Tibial nerve (tissue), 3 donors: ENCODE data around the gene PDIA5.

Experiments
- POLR2A ChIP-seq, 2 donors: fragments of 450-650 bp; IDR thresholded peaks; one replicate each; pipeline ENCODE4 v1.6.1; 2017; ENCODE audit warnings: antibody characterized with exemption in 2 of 2, mild to moderate bottlenecking in 2 of 2, moderate library complexity in 2 of 2
- TF ChIP-seq, protein P1 (sequence below), 5 experiments: fragments of 200-600 bp in 3 of 5; fragments of 450-650 bp in 2 of 5; sonication (generic) in 3 of 5; IDR thresholded peaks; one replicate each; pipeline ENCODE4 v1.5.1; 2016 to 2019; ENCODE audit warnings: antibody characterized with exemption in 5 of 5, mild to moderate bottlenecking in 3 of 5, moderate library complexity in 2 of 5

GRCh38 chr3:123020709-123021108 is 46.1 kb upstream of the PDIA5 start:
- no peak for TF ChIP-seq POLR2A (IDR thresholded peaks at IDR 0.05)
- TF ChIP-seq, protein P1, sequence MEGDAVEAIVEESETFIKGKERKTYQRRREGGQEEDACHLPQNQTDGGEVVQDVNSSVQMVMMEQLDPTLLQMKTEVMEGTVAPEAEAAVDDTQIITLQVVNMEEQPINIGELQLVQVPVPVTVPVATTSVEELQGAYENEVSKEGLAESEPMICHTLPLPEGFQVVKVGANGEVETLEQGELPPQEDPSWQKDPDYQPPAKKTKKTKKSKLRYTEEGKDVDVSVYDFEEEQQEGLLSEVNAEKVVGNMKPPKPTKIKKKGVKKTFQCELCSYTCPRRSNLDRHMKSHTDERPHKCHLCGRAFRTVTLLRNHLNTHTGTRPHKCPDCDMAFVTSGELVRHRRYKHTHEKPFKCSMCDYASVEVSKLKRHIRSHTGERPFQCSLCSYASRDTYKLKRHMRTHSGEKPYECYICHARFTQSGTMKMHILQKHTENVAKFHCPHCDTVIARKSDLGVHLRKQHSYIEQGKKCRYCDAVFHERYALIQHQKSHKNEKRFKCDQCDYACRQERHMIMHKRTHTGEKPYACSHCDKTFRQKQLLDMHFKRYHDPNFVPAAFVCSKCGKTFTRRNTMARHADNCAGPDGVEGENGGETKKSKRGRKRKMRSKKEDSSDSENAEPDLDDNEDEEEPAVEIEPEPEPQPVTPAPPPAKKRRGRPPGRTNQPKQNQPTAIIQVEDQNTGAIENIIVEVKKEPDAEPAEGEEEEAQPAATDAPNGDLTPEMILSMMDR (IDR thresholded peaks at IDR 0.05), result no peak
